HepG2 (cell line): ENCODE measurements around the gene PC. TPM values are rescaled to one million over a fixed set of nuclear protein-coding genes. Genes with fewer than 3 reads are reported as not detected.

Experiments
- ATAC-seq: fragments of 200-7000 bp; cut with Tn5 transposase; 3 replicates; pipeline ENCODE4 v1.9.1; 2020; ENCODE audit warnings: mild to moderate bottlenecking, moderate library complexity
- BruUV-seq: library from RNA; stranded (reverse); fragments of 400-500 nt; replicated peaks from 2 replicates; lab custom pipeline; 2021; lab: Mats Ljungman, UMichigan
- CTCF ChIA-PET: fragments of 300-600 bp; formaldehyde crosslinking; extraction: SDS; loops from one replicate; lab custom pipeline; 2021; ENCODE audit warnings: low total read pairs, inconsistent platforms, low intra/inter-chr PET ratio; lab: Yijun Ruan, JAX
- POLR2A ChIA-PET: fragments of 350-600 bp; sonication (Branson Sonifier 250); formaldehyde crosslinking; loops from one replicate; lab custom pipeline; 2020; ENCODE audit warnings: antibody characterized with exemption, inconsistent platforms; lab: Yijun Ruan, JAX
- DNase-seq: peaks from one replicate; pipeline ENCODE4 v3.0.0-alpha.2; 2015; ENCODE audit warnings: low spot score
- FAIRE-seq: peaks from 3 replicates; lab custom pipeline; 2011; peaks lifted over from hg19 to GRCh38; lab: Jason Lieb, UNC
- H2AFZ ChIP-seq: one replicate; pipeline ENCODE4 v1.6.1; 2011; ENCODE audit warnings: low read length, inconsistent platforms
- H3K27ac ChIP-seq: fragments of 300-600 bp; 3 replicates; pipeline ENCODE4 v1.8.0; 2011; ENCODE audit warnings: mixed run types, mild to moderate bottlenecking, mixed read lengths, low read length, inconsistent platforms; ENCODE audit not compliant: insufficient read depth; ENCODE audit errors: extremely low read length
- H3K27me3 ChIP-seq, 2 experiments: fragments of 200-600 bp in 1 of 2; 2 replicates in 1 of 2; 3 replicates in 1 of 2; pipeline versions ENCODE4 v1.6.0 to v1.8.0; 2011; ENCODE audit warnings: low read length in 2 of 2, mild to moderate bottlenecking in 2 of 2, moderate library complexity in 2 of 2, inconsistent platforms in 1 of 2; ENCODE audit not compliant: insufficient read depth in 2 of 2, control insufficient read depth in 1 of 2
- H3K36me3 ChIP-seq, 2 experiments: fragments of 200-600 bp in 1 of 2; replicated peaks in 1 of 2; 2 replicates in 1 of 2; 3 replicates in 1 of 2; pipeline versions ENCODE4 v1.5.1 to v1.8.0; 2011; ENCODE audit warnings: low read length in 2 of 2, inconsistent platforms in 1 of 2; ENCODE audit not compliant: insufficient read depth in 2 of 2, control insufficient read depth in 1 of 2
- H3K4me1 ChIP-seq: 2 replicates; pipeline ENCODE4 v1.5.1; 2012; ENCODE audit warnings: low read length, inconsistent platforms; ENCODE audit not compliant: insufficient read depth
- H3K4me2 ChIP-seq: 2 replicates; pipeline ENCODE4 v1.6.0; 2011; ENCODE audit warnings: low read depth, low read length, inconsistent platforms
- H3K4me3 ChIP-seq, 3 experiments: fragments of 200-600 bp in 1 of 3; sonication (generic), shearing (Covaris generic) in 1 of 3; replicated peaks in 1 of 3; 2 replicates each; pipeline ENCODE4 v1.5.1; 2011 to 2016; ENCODE audit warnings: low read length in 3 of 3, inconsistent platforms in 2 of 3, low read depth in 2 of 3, mild to moderate bottlenecking in 2 of 3, control low read depth in 1 of 3, mixed read lengths in 1 of 3; ENCODE audit not compliant: insufficient read depth in 1 of 3
- H3K79me2 ChIP-seq: one replicate; pipeline ENCODE4 v1.6.1; 2011; ENCODE audit warnings: low read length, inconsistent platforms; ENCODE audit not compliant: insufficient read depth
- H3K9ac ChIP-seq: 2 replicates; pipeline ENCODE4 v1.6.0; 2011; ENCODE audit warnings: mild to moderate bottlenecking, low read depth, low read length, inconsistent platforms; ENCODE audit not compliant: insufficient read depth
- H3K9me3 ChIP-seq: 2 replicates; pipeline ENCODE4 v1.5.1; 2012; ENCODE audit warnings: mild to moderate bottlenecking, low read length
- H4K20me1 ChIP-seq: 2 replicates; pipeline ENCODE4 v1.6.0; 2011; ENCODE audit warnings: inconsistent platforms, mild to moderate bottlenecking, low read length, moderate library complexity; ENCODE audit not compliant: insufficient read depth
- ADNP ChIP-seq: sonication (generic); formaldehyde crosslinking; IDR thresholded peaks from 2 replicates; pipeline ENCODE4 v1.4.0; 2020; ENCODE audit warnings: missing genetic modification reagents
- CENPX ChIP-seq: sonication (generic); formaldehyde crosslinking; IDR thresholded peaks from 2 replicates; pipeline ENCODE4 v1.9.0; 2021; ENCODE audit warnings: mild to moderate bottlenecking, missing genetic modification reagents, moderate library complexity
- DBP ChIP-seq: sonication (generic); formaldehyde crosslinking; IDR thresholded peaks from 2 replicates; pipeline ENCODE4 v1.4.0; 2020; ENCODE audit warnings: missing genetic modification reagents; ENCODE audit errors: not compliant biosample characterization
- ETV5 ChIP-seq: IDR thresholded peaks from 2 replicates; pipeline ENCODE4 v1.6.1; 2018; ENCODE audit warnings: missing biosample characterization, missing genetic modification reagents, inconsistent platforms, borderline replicate concordance
- HNRNPK ChIP-seq: fragments of 200-400 bp; formaldehyde crosslinking; IDR thresholded peaks from 2 replicates; pipeline ENCODE4 v1.6.1; 2018; ENCODE audit warnings: low read length, low read depth, moderate library complexity, mild to moderate bottlenecking; ENCODE audit not compliant: poor library complexity, severe bottlenecking
- HNRNPL ChIP-seq: fragments of 200-400 bp; formaldehyde crosslinking; IDR thresholded peaks from 2 replicates; pipeline ENCODE4 v1.6.1; 2017; ENCODE audit warnings: mild to moderate bottlenecking, low read depth, low read length
- MLLT10 ChIP-seq: sonication (generic); formaldehyde crosslinking; IDR thresholded peaks from 2 replicates; pipeline ENCODE4 v1.4.0; 2020; ENCODE audit warnings: missing genetic modification reagents
- NAIF1 ChIP-seq: sonication (generic); formaldehyde crosslinking; IDR thresholded peaks from 2 replicates; pipeline ENCODE4 v1.5.0; 2020; ENCODE audit warnings: mild to moderate bottlenecking, missing genetic modification reagents, borderline replicate concordance
- RBFOX2 ChIP-seq: fragments of 200-400 bp; formaldehyde crosslinking; IDR thresholded peaks from 2 replicates; pipeline ENCODE4 v1.6.1; 2017; ENCODE audit warnings: low read depth, mild to moderate bottlenecking, low read length
- SAP130 ChIP-seq: IDR thresholded peaks from 2 replicates; pipeline ENCODE4 v1.6.1; 2016; ENCODE audit warnings: low read depth
- ZNF766 ChIP-seq: sonication (generic); formaldehyde crosslinking; IDR thresholded peaks from 2 replicates; pipeline ENCODE4 v1.5.0; 2020; ENCODE audit warnings: missing genetic modification reagents, borderline replicate concordance
- WGBS: methylation state at CpG from one replicate; pipeline ENCODE4 v1.1.6; 2017; ENCODE audit warnings: low lambda C conversion rate; 5-methylcytosine and 5-hydroxymethylcytosine counted together
- in situ Hi-C: cut with HindIII; loops from 2 replicates; pipeline ENCODE4 v1.10.0; 2017; ENCODE audit warnings: low pct_unique_long_range_greater_than_20kb; ENCODE audit not compliant: extremely low pct_ligation_motif_present
- intact Hi-C: fragments of 100-400 bp; cut with micrococcal nuclease; formaldehyde crosslinking; loops from one replicate; pipeline ENCODE4 v1.10.0; 2022; ENCODE audit not compliant: unreplicated experiment
- polyA plus RNA-seq, 8 experiments: library from polyadenylated mRNA; depleted of rRNA in 3 of 8; stranded (reverse) in 7 of 8; unstranded in 1 of 8; fragments of >200 nt; fragmentation: Illumina TruSeq in 4 of 8; extraction: Trizol in 4 of 8; gene quantifications; 2 replicates each; pipeline versions ENCODE4 v1.2.1 to v1.2.3, GENCODE V29; 2011 to 2016; ENCODE audit warnings: low read depth in 4 of 8, missing spikeins in 1 of 8, mixed read lengths in 1 of 8; ENCODE audit not compliant: insufficient read depth in 1 of 8
- total RNA-seq, 5 experiments: library from RNA; depleted of rRNA; stranded (reverse); fragments of >200 nt; fragmentation: Illumina TruSeq; extraction: Trizol; gene quantifications; 2 replicates each; pipeline ENCODE4 v1.2.3, GENCODE V29; 2016; ENCODE audit warnings: low read depth in 1 of 5
- TF ChIP-seq, protein P1 (sequence below): sonication (generic); formaldehyde crosslinking; IDR thresholded peaks from 2 replicates; pipeline ENCODE4 v1.4.0; 2020; ENCODE audit warnings: low read depth, missing genetic modification reagents
- TF ChIP-seq, protein P2 (sequence below): sonication (generic); formaldehyde crosslinking; IDR thresholded peaks from 2 replicates; pipeline ENCODE4 v1.4.0; 2020; ENCODE audit warnings: missing genetic modification reagents

PC gene
- total and polyA plus RNA-seq, 2 of the 13 experiments (the other 11 are each of a cell fraction or from before 2014, with no cell fraction given), result 29.0 to 39.0 TPM

- H3K4me3 ChIP-seq, result no peak overlapping the region
- CTCF ChIA-PET, result no interaction called here
- no peak overlapping the region for H3K4me2 ChIP-seq
- H3K4me1 ChIP-seq, result no peaks in the 10 kb centered on the region
- H3K27me3 ChIP-seq, result no peaks in the 10 kb centered on the region
- H3K79me2 ChIP-seq, result no peaks in the 10 kb centered on the region
- TF ChIP-seq RBFOX2 (no peak), NAIF1 (CRISPR knock-in tag) (no peak)
- TF ChIP-seq, protein P1, sequence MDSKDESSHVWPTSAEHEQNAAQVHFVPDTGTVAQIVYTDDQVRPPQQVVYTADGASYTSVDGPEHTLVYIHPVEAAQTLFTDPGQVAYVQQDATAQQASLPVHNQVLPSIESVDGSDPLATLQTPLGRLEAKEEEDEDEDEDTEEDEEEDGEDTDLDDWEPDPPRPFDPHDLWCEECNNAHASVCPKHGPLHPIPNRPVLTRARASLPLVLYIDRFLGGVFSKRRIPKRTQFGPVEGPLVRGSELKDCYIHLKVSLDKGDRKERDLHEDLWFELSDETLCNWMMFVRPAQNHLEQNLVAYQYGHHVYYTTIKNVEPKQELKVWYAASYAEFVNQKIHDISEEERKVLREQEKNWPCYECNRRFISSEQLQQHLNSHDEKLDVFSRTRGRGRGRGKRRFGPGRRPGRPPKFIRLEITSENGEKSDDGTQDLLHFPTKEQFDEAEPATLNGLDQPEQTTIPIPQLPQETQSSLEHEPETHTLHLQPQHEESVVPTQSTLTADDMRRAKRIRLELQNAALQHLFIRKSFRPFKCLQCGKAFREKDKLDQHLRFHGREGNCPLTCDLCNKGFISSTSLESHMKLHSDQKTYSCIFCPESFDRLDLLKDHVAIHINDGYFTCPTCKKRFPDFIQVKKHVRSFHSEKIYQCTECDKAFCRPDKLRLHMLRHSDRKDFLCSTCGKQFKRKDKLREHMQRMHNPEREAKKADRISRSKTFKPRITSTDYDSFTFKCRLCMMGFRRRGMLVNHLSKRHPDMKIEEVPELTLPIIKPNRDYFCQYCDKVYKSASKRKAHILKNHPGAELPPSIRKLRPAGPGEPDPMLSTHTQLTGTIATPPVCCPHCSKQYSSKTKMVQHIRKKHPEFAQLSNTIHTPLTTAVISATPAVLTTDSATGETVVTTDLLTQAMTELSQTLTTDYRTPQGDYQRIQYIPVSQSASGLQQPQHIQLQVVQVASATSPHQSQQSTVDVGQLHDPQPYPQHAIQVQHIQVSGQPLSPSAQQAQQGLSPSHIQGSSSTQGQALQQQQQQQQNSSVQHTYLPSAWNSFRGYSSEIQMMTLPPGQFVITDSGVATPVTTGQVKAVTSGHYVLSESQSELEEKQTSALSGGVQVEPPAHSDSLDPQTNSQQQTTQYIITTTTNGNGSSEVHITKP, result no peak
- no peak overlapping the region for H3K27ac ChIP-seq
- BruUV-seq, result no TSS peak
- intact Hi-C loops, result no loop called here
- H3K36me3 ChIP-seq, result peaks cover 0 to 4% of the 10 kb centered on the region in 2 experiments; a peak in 3 of 5 replicates
- in situ Hi-C loops, result no loop called here
- no peaks in the 10 kb centered on the region for H4K20me1 ChIP-seq
- no peaks in the 10 kb centered on the region for H3K9me3 ChIP-seq
- ATAC-seq (no peak), DNase-seq (no peak), FAIRE-seq (no peak)
- H2AFZ ChIP-seq, result no peak overlapping the region
- H3K9ac ChIP-seq, result no peak overlapping the region
- WGBS, result 95% methylated on average over 4 of the region's 4 CpGs
- POLR2A ChIA-PET, result no interaction called here
Measured at GRCh38 chr11:66823700-66824099, 134.5 kb downstream of the PC start.

GRCh38 chr11:66820901-66821300 is 137.3 kb downstream of the PC start:
- 91% methylated on average over 3 of the region's 3 CpGs for WGBS
- in situ Hi-C loops, result no loop called here
- ChIA-PET POLR2A (no interaction called here), CTCF (no interaction called here)
- Histone ChIP-seq H3K79me2 (no peaks in the 10 kb centered on the region), H3K36me3 (peaks cover 0 to 4% of the 10 kb centered on the region in 2 experiments; a peak in 1 of 5 replicates), H3K4me1 (no peaks in the 10 kb centered on the region), H3K9me3 (no peaks in the 10 kb centered on the region), H3K27me3 (no peaks in the 10 kb centered on the region), H3K4me2 (no peak overlapping the region), H3K9ac (no peak overlapping the region), H4K20me1 (no peaks in the 10 kb centered on the region), H3K4me3 (no peak overlapping the region), H3K27ac (no peak overlapping the region), H2AFZ (no peak overlapping the region)
- DNase-seq, result no peak
- intact Hi-C loops, result no loop called here
- FAIRE-seq, result no peak
- no TSS peak for BruUV-seq
- ATAC-seq, result no peak
- TF ChIP-seq ETV5 (CRISPR knock-in tag), result no peak
- TF ChIP-seq DBP (CRISPR knock-in tag), result no peak
- TF ChIP-seq ZNF766, result no peak
- no peak for TF ChIP-seq HNRNPK
- TF ChIP-seq CENPX (CRISPR knock-in tag), result no peak
- no peak for TF ChIP-seq ADNP (CRISPR knock-in tag)
- TF ChIP-seq HNRNPL, result no peak
- TF ChIP-seq SAP130 (CRISPR knock-in tag), result no peak
- no peak for TF ChIP-seq MLLT10
- TF ChIP-seq, protein P2, sequence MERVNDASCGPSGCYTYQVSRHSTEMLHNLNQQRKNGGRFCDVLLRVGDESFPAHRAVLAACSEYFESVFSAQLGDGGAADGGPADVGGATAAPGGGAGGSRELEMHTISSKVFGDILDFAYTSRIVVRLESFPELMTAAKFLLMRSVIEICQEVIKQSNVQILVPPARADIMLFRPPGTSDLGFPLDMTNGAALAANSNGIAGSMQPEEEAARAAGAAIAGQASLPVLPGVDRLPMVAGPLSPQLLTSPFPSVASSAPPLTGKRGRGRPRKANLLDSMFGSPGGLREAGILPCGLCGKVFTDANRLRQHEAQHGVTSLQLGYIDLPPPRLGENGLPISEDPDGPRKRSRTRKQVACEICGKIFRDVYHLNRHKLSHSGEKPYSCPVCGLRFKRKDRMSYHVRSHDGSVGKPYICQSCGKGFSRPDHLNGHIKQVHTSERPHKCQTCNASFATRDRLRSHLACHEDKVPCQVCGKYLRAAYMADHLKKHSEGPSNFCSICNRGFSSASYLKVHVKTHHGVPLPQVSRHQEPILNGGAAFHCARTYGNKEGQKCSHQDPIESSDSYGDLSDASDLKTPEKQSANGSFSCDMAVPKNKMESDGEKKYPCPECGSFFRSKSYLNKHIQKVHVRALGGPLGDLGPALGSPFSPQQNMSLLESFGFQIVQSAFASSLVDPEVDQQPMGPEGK, result no peak
